Daoy (cell line): ENCODE results near the gene WWOX. TPM values are rescaled to one million over a fixed set of nuclear protein-coding genes. Genes with fewer than 3 reads are reported as not detected.

ENCODE experiments used
- DNase-seq: peaks from one replicate; pipeline ENCODE4 v3.0.0-alpha.2; 2015; ENCODE audit warnings: low read depth
- total RNA-seq: library from RNA; depleted of rRNA; stranded (reverse); fragments of >200 nt; shearing (Covaris generic); gene quantifications from 2 replicates; pipeline ENCODE4 v1.2.3, GENCODE V29; 2014

WWOX gene
- total RNA-seq, 1 experiment from 2014 or later = 21.1 TPM

- DNase-seq = peak; percentile 11
Measured at GRCh38 chr16:78607465-78607864, 508.0 kb downstream of the WWOX start.

- no peak for DNase-seq
Measured at GRCh38 chr16:78608305-78608776, 508.9 kb downstream of the WWOX start.

GRCh38 chr16:78609402-78610274, 510.2 kb downstream of the WWOX start:
- DNase-seq = no peak

GRCh38 chr16:78611318-78611717, 511.9 kb downstream of the WWOX start:
- DNase-seq = no peak

- no peak for DNase-seq
Measured at GRCh38 chr16:78619811-78620210, 520.4 kb downstream of the WWOX start.

GRCh38 chr16:78620291-78620690, 520.8 kb downstream of the WWOX start:
- no peak for DNase-seq

- no peak for DNase-seq
Measured at GRCh38 chr16:78623796-78624195, 524.3 kb downstream of the WWOX start.

- no peak for DNase-seq
Measured at GRCh38 chr16:78624366-78624765, 524.9 kb downstream of the WWOX start.

- peak; percentile 29 for DNase-seq
Measured at GRCh38 chr16:78628461-78629045, 529.1 kb downstream of the WWOX start.

GRCh38 chr16:78629173-78629572, 529.7 kb downstream of the WWOX start:
- DNase-seq = no peak

GRCh38 chr16:78630102-78630501, 530.6 kb downstream of the WWOX start:
- DNase-seq = no peak

GRCh38 chr16:78633551-78633950, 534.1 kb downstream of the WWOX start:
- peak; percentile 35 for DNase-seq

GRCh38 chr16:78635807-78636206, 536.4 kb downstream of the WWOX start:
- DNase-seq = no peak

- DNase-seq = no peak
Measured at GRCh38 chr16:78638371-78638770, 538.9 kb downstream of the WWOX start.

GRCh38 chr16:78639775-78640174, 540.3 kb downstream of the WWOX start:
- DNase-seq = no peak

- DNase-seq = no peak
Measured at GRCh38 chr16:78640886-78641285, 541.4 kb downstream of the WWOX start.

GRCh38 chr16:78641433-78641832, 542.0 kb downstream of the WWOX start:
- no peak for DNase-seq

GRCh38 chr16:78642621-78643285, 543.3 kb downstream of the WWOX start:
- DNase-seq = no peak

GRCh38 chr16:78645657-78646056, 546.2 kb downstream of the WWOX start:
- no peak for DNase-seq

GRCh38 chr16:78647019-78647418, 547.6 kb downstream of the WWOX start:
- DNase-seq = no peak

- no peak for DNase-seq
Measured at GRCh38 chr16:78647491-78647890, 548.0 kb downstream of the WWOX start.

- peak; percentile 59 for DNase-seq
Measured at GRCh38 chr16:78648517-78648916, 549.1 kb downstream of the WWOX start.
